Neutrophil (primary cell): ENCODE measurements around the gene CNNM1.

ENCODE experiments used
- H3K27ac ChIP-seq: fragments of 200-600 bp; sonication (generic); 2 replicates; pipeline ENCODE4 v1.5.1; 2016; ENCODE audit warnings: mild to moderate bottlenecking, moderate library complexity
- H3K27me3 ChIP-seq: fragments of 200-600 bp; sonication (generic); 2 replicates; pipeline ENCODE4 v1.6.0; 2016; ENCODE audit warnings: mild to moderate bottlenecking
- H3K36me3 ChIP-seq: fragments of 200-600 bp; sonication (generic); 2 replicates; pipeline ENCODE4 v1.5.1; 2017
- H3K4me1 ChIP-seq, 2 experiments: fragments of 200-600 bp in 1 of 2; sonication (generic) in 1 of 2; 1 replicate in 1 of 2; 2 replicates in 1 of 2; pipeline versions ENCODE4 v1.5.1 to v1.6.1; 2013 to 2016; ENCODE audit warnings: low read depth in 1 of 2, low read length in 1 of 2, mild to moderate bottlenecking in 1 of 2, moderate library complexity in 1 of 2; ENCODE audit not compliant: control insufficient read depth in 1 of 2, insufficient read depth in 1 of 2
- H3K4me3 ChIP-seq, 2 experiments: fragments of 200-600 bp in 1 of 2; sonication (generic) in 1 of 2; 1 replicate in 1 of 2; 2 replicates in 1 of 2; pipeline ENCODE4 v1.5.1; 2013 to 2016; ENCODE audit warnings: low read depth in 1 of 2, low read length in 1 of 2, mild to moderate bottlenecking in 1 of 2, moderate library complexity in 1 of 2
- H3K9me3 ChIP-seq: fragments of 200-600 bp; sonication (generic); 2 replicates; pipeline ENCODE4 v1.5.1; 2016
- TF ChIP-seq, protein P1 (sequence below): fragments of 200-600 bp; sonication (generic); IDR thresholded peaks from 2 replicates; pipeline ENCODE4 v1.5.1; 2016; ENCODE audit warnings: antibody characterized with exemption

The CNNM1 gene

DNA sequence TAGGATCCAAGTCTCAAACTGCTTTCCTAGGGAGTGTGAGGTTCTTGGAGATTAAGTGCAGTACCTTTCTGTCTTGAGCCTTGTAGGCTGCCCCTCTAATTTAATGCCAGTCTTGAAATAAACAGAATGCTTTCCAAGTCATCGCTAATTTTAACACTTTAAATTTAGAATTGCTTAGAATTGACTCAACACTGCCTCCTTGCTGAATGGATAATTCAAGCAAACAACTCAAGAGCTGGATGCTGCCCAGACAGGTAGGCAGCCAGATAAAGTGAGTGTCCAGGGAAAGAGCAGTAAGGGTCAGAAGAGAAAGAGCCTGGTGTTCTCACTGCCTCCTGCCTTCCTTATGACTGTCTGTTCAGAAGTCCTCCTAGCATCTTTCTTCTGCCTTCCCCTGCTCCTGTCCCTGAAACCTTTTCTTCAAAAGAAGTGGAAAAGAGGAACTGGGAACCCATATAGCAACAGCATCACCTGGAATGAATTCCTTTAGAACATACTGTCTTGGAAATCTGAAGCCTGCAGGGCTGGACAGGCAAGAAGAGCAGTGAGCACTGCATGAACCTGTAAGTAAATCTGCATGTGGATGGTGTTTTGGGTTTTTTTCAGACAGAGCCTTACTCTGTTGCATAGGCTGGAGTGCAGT is 104.3 kb downstream of the CNNM1 start:
- Histone ChIP-seq H3K4me3 (no peak overlapping the region), H3K27me3 (no peaks in the 10 kb centered on the region), H3K36me3 (no peaks in the 10 kb centered on the region), H3K27ac (no peak overlapping the region), H3K4me1 (peaks cover 6 to 11% of the 10 kb centered on the region in 2 experiments), H3K9me3 (no peaks in the 10 kb centered on the region)
- TF ChIP-seq, protein P1, sequence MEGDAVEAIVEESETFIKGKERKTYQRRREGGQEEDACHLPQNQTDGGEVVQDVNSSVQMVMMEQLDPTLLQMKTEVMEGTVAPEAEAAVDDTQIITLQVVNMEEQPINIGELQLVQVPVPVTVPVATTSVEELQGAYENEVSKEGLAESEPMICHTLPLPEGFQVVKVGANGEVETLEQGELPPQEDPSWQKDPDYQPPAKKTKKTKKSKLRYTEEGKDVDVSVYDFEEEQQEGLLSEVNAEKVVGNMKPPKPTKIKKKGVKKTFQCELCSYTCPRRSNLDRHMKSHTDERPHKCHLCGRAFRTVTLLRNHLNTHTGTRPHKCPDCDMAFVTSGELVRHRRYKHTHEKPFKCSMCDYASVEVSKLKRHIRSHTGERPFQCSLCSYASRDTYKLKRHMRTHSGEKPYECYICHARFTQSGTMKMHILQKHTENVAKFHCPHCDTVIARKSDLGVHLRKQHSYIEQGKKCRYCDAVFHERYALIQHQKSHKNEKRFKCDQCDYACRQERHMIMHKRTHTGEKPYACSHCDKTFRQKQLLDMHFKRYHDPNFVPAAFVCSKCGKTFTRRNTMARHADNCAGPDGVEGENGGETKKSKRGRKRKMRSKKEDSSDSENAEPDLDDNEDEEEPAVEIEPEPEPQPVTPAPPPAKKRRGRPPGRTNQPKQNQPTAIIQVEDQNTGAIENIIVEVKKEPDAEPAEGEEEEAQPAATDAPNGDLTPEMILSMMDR: no peak

DNA sequence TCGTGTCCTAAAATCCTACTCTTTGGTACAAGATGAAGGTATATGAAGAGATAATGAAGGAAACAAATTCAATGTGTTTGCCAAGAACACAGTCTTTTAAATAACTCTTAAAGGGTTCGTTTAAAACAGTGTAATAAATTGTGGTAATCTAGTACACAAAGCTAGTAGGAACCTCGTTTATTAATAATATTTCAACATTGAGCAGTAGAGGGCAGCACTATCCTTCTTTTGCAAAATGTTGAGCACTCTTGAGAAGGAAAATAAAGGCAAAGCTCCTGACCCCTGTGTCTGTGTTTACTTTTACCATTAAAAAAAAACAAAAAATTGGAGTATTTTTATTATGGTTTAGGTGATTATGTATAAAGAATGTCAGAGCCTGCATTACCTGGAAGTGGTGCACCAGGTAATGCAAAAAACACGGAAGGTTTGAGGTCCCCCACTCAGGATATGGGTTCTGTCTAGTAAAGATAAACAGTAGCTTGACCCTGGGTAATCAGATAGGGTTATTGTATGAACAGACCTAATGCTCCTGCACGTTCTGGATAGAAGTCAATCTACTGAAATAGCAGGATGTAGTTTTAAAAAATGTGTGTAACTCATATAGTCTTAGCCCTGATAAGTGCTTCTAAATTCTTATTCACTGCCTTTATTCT is 107.0 kb downstream of the CNNM1 start:
- Histone ChIP-seq H3K27me3 (no peaks in the 10 kb centered on the region), H3K9me3 (no peaks in the 10 kb centered on the region), H3K27ac (no peak overlapping the region), H3K4me1 (peaks cover 4 to 5% of the 10 kb centered on the region in 2 experiments), H3K36me3 (no peaks in the 10 kb centered on the region), H3K4me3 (no peak overlapping the region)
- TF ChIP-seq, protein P1: no peak

DNA sequence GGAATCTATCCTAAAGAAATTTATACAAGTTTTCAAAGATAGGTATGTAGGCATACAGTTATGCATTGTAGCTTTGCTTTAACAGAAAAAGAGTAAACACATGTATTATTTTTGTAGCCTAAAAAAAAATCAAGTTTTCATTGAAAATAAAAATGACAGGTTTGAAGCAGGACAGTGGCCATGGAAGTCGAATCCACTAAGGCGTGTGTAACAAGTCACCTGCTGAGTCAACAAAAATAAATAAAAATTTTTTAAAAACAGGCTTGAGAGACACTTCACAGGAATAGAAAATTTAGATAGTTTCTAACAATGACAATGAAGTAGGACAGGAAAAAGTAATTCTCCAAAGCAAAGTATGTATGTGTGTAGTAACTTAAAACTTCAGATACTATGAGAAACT is 109.7 kb downstream of the CNNM1 start:
- Histone ChIP-seq H3K4me1 (no peaks in the 10 kb centered on the region), H3K27me3 (no peaks in the 10 kb centered on the region), H3K36me3 (no peaks in the 10 kb centered on the region), H3K9me3 (no peaks in the 10 kb centered on the region), H3K27ac (no peak overlapping the region), H3K4me3 (no peak overlapping the region)
- TF ChIP-seq, protein P1: no peak

DNA sequence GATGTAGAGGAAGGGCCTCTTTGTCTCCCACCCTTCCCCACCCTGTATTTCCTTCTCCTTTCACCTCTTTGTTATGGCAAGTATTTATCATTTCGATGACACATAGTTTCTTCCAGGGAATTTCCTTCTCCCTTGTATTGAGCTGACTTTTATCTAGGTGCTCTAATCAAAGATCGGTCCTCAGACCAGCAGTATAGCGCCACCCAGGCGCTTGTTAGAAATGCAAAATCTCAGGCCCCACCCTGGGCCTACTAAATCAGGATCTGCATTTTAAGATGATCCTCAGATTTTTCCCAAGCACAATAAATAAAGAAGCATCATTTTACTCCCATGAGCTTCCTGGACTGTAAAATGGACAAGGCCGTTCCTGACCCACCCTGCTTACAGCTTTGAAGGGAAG is 113.2 kb downstream of the CNNM1 start:
- H3K9me3 ChIP-seq: no peaks in the 10 kb centered on the region
- H3K27ac ChIP-seq: no peak overlapping the region
- no peaks in the 10 kb centered on the region for H3K4me1 ChIP-seq
- TF ChIP-seq, protein P1: no peak
- H3K4me3 ChIP-seq: no peak overlapping the region
- no peaks in the 10 kb centered on the region for H3K36me3 ChIP-seq
- H3K27me3 ChIP-seq: no peaks in the 10 kb centered on the region

DNA sequence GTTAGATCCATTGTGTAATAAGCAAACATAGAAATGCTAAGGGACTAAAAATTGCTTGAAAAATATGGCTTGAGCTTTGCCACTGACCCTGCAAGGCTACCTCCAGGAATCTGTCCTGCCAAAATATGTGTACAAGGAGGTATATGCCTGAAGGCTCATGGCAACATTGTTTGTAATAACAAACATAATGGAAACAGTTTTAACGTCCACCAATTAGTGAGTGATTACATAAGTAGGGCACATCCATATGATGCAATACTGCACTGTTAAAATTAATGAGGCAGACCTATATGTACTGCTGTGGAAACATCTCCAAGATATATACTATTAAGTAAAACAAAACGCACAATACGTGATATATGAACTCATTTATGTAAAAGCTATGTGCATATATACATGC is 114.3 kb downstream of the CNNM1 start:
- H3K4me1 ChIP-seq: no peaks in the 10 kb centered on the region
- H3K27me3 ChIP-seq: peaks cover 5% of the 10 kb centered on the region
- H3K9me3 ChIP-seq: no peaks in the 10 kb centered on the region
- no peak overlapping the region for H3K27ac ChIP-seq
- H3K36me3 ChIP-seq: no peaks in the 10 kb centered on the region
- TF ChIP-seq, protein P1: no peak
- no peak overlapping the region for H3K4me3 ChIP-seq
